Epidermal melanocyte (primary cell): ENCODE results near the gene COL23A1.
"Not testable (repeated sequence)": the region's sequence is repeated elsewhere in the genome, so short reads cannot be mapped to it uniquely, and the experiment has no call there.

Source experiments
- DNase-seq: peaks from one replicate; pipeline ENCODE4 v3.0.0; 2011; ENCODE audit warnings: low spot score; ENCODE audit not compliant: insufficient read length

COL23A1 gene

DNA sequence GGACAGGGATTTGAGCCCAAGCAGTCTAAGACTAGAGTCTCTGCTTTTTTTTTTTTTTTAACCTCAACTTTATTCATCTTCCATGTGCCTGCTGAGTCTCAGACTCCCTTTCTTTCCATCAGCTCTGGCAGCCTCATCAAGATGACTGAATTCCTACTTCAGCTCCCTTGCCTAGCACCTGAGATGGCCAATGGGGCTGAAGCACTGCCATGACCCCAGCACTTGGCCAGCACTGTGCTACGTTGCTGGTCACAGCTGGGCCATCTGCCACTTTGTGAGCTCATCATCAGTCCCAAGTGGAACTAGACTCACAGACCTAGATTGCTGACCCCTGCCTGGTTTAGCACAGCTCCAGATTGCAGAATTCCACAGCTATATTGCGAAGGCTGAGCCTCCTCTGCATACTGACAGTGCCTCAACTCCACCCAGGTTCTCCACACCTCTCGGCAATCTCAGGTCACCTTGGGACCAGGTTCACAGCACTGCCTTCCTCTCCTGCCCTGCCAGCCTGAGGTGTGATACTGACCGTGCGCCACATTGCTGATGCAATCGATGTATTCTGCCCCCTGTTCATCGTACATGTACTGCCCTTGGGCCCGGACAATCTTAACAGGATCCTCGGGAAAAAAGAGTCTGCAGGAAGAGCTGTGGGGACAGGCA lies 359.2 kb downstream of the COL23A1 start:
- DNase-seq = no peak

DNA sequence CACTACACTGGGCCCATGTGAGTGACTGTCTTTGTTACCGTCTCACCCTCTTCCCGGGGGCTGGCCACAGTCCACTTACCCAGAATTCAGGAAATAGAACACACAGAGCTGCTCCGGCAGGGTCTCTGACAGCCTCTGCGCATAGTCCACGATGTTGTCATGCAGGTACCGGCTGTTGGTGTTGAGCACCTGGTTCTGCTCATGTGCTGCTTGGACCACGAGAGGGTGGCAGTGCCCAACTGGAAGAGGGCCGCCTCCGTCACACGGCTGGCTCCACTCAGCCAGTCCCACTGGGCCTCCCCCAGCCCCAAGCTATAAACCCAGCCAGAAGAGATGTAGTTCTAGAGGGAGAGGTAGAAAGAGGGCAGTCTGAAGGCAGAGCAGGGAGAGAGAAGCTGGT lies 360.3 kb downstream of the COL23A1 start:
- DNase-seq = no peak

DNA sequence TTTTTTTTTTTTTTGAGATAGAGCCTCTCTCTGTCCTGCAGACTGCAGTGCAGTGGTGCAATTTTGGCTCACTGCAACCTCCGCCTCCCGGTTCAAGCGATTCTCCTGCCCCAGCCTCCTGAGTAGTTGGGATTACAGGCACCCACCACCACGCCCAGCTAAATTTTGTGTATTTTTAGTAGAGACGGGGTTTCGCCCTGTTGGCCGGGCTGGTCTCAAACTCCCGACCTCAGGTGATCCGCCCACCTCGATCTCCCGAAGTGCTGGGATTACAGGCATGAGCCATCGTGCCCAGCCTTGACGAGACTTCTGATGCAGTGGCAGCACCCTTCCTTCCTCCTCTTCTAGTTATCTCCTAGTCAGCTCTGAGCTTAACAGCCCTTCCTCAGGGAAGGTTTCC lies 361.1 kb downstream of the COL23A1 start:
- DNase-seq = not testable (repeated sequence)

DNA sequence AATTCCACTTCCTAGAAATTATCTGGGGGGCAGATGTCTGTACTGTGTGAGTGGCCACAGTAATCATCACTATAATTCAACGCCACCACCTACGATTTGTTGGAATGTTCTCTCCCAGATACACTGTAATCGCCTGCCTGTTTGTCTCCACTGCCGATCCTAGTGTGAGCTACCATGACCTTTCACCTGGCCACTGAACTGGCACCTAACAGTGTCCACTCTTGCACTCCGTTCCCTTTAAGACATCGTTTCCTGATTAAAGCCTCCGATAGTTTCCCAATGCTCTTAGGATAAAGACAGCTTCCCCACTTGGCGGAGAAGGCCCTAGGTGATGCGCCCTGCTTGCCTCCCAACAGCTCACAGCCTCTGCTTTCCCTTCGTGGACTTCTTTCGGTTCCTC lies 361.6 kb downstream of the COL23A1 start:
- DNase-seq = no peak

DNA sequence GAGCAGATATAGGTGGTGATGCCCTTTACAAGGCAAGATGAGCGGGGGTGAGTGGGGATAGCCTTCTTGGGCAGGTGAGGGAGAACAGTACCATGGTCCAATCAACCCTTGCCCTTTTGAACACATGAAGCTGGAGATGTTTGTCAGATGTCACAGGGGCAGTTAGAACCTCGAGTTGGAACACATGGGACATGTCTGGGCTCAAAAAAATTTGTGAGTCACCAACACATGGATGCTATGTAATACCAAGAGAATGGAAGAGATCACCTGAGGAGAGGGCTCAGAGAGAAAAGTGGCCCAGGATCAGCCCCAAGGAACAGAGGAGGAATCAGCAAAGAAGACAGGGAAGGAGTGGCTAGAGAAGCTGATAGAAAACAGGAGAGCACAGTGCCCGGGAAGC lies 362.3 kb downstream of the COL23A1 start:
- DNase-seq = no peak

DNA sequence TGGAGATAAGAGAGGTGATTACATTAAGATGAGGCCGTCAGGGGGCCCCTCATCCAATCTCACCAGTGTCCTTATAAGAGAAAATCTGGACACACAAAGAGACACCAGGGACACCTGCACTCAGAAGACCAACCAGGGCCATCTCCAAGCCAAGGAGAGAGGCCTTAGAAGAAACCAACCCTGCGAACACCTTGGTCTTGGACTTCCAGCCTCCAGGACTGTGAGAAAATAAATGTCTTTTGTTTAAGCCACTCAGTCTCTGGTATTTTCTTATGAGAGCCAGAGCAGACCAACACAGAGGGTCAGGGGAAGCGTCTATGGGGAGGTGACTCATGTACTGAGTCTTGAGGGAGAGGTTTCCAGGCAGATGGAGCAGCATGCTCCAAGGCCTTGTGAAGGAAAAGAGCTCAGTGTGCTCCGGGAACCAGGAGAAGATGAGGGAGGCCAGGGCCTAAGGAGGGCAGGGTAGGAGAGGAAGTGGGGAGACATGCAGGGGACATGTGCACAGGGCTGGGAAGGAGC lies 363.0 kb downstream of the COL23A1 start:
- no peak for DNase-seq

DNA sequence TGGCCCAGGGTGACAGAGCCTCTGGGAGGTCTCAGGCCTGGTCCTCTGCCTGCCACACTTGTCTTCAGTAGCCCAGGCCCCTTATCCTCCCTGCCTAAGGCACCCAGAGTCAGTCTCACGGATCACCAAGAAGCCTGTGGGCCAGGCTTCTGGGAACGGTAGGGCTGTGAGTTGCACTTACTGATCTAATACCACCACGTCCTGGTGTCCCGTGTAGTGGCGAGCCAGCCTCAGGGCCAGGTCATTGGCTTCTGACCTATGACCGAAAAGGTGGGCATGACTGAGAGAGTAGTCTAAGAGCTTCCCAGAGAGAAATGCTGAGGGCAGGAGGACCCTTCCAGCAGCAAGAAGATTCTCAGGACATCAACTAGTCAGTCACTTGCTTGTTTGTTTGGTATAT lies 365.0 kb downstream of the COL23A1 start:
- no peak for DNase-seq

DNA sequence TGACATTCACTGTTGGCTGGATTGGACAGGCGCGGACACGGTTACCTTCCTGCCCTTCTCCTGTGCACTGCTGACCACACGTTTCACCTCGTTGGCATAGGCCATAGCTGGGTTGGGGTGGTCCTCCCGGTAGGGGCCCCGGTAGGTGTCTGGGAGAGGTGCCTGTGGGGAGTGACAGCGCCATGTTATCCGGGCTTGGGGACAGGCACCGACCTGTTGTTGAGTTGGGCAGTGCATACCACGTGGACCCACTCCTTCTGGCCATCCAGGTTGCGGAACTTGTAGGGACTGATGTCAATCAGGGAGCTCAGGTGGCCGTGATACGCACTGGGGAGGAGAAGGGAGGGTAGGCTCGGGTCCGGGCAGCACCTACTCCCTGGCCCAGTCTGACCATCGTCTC lies 365.8 kb downstream of the COL23A1 start:
- DNase-seq = no peak

DNA sequence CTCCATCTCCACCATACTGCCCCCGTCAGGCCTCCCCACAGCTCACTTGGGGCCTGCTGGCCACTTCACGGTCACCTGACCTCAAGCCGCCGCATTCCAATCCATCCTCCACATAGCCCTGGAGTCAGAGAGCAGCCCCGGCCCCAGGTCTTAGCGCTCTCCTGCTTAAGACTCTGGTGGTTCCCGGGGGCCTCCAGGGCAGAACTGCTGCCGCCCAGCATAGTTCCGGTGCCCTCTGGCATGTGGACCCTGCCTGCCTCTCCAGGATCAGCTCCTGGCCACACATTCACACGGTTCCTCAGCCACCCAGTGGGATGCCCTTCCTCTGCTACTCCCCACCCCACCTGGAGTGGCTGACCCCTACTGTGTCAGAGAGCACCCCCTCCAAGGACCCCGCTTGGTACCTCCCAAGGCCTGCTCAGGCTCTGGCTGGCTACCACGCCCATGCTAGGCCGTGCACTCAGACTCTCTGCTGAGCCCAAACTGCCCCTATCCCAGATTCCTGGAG lies 366.3 kb downstream of the COL23A1 start:
- no peak for DNase-seq

DNA sequence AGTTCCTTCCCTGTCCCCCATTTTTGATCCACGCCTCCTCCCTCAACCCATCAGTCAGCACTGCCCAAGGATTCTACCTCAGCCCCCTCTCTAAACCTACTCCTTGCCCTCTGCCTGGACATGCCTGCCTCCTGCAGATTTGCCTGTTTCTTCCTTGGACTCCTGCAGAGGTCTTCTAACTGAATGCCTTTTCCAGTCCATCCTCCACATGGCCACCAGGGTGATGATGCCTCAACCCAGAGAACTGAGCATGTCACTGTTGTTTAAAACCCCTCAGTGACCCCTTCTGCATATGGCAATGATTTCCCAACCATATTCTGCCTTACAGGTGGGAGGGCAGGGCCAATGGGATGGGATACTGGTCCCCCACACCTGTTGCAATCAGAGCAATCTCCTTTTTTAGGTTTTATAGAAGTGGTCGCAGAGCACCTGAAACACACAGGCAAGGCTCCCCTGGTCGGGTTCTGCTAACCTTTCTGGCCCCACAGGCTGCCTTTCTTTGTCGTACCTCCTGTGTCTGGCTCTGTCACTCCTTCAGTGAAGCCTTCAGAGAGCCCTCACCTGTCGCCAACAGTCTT lies 366.9 kb downstream of the COL23A1 start:
- DNase-seq = no peak

DNA sequence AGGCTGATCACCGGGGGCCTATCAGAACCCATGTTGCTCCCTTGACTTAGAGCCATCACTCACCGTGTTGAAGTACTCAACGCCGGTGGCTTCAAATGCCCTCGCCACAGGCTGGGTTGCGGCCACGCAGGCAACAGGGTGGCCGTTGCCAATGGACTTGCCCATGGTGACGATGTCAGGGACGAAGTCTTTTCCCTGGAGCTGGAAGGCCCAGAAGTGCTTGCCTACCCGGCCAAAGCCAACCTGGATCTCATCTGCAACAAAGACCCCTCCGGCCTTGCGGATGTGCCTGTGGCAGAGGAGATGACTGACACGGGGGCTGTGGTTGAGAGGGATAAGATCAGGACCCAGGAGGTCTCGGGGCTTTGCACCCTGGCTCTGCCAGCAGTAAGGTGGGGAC lies 367.9 kb downstream of the COL23A1 start:
- DNase-seq = no peak

DNA sequence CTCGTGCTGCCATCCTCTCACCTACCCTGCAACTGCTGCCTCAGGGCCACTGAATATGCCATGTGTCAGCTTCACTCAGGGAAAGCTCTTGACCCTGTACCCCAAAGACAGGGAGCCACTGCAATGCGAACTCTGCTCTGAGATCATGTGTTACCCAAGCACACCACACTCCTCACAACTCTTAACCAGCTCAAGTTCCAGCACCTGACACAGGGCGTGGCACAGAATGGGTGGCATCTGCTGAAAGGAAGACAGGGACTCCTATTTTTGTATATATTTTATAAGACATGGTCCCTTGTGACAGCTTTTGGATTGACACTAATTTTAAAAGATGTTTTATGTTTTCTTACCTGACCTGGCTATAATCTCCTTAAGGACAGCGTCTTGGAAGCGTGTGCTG lies 368.3 kb downstream of the COL23A1 start:
- DNase-seq = no peak

DNA sequence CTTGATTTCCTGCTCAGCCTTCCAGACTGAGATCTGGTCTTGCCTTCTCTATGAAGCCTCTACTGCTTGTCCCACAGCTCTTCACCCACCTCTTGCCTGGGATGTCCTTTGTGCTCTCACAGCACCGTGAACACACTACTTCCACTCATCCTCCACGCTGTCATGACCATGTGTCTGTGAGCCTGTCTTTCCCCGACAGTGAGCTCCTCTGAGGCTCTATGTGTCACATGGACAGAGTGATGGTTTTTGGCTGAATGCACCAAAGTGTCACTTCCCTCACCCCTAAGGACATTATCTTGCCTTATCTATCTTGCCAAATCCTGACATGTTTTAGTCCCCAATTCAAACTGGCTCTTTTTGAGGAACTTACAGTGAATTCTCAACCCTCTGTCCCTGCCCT lies 368.9 kb downstream of the COL23A1 start:
- DNase-seq = no peak

DNA sequence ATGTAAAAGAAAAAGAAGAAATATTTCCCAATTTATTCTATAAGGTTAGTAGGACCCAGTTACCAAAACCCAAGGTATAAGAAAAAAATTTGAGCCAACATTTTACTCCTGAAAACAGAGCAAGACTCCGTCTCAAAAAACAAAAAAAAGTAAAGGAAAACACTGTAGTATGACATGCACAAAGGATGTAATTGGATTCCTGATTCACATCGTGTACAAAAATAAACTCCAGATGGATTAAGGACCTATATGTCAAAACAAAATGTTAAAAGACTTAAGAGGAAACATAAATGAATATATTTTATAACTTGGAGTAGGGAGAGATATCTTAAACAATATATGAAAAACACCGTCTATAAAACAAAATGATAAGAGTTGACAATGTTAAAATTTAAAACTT lies 371.4 kb downstream of the COL23A1 start:
- no peak for DNase-seq

DNA sequence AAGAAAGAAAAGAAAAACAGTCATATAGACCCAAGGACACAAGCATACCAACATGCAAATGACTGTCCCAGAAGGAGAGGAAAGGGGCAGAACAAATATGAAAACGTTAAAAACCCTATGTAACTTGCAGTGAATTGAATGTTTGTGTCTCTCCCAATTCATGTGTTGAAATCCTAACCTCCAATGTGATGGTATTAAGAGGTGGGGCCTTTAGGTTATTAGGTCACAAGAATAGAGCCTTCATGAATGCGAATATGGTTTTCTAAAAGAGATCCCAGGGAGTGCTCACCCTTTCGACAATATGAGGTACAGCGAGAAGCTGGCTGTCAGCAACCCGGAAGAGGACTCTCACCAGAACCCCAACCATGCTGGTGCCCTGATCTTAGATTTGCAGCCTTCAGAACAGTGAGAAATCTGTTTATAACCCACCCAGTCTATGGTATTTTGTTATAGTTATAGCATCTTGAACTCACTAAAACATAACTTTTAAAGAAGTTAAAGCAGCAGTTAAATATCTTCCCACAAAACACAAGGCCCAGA lies 371.9 kb downstream of the COL23A1 start:
- no peak for DNase-seq

DNA sequence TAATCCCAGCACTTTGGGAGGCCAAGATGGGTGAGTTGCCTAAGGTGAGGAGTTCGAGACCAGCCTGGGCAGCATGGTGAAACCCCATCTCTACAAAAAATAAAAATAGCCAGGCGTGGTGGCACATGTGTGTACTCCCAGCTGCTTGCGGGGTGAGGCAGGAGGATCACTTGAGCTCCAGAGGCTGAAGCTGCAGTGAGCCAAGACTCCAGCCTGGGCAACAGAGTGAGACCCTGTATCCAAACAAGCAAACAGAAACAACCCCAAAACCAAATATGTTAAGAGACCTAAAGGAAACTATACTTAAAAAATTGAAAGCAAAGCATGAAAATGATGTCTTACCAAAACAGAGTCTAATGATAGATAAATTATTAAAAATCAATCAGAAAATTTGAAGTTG lies 373.4 kb downstream of the COL23A1 start:
- no peak for DNase-seq

DNA sequence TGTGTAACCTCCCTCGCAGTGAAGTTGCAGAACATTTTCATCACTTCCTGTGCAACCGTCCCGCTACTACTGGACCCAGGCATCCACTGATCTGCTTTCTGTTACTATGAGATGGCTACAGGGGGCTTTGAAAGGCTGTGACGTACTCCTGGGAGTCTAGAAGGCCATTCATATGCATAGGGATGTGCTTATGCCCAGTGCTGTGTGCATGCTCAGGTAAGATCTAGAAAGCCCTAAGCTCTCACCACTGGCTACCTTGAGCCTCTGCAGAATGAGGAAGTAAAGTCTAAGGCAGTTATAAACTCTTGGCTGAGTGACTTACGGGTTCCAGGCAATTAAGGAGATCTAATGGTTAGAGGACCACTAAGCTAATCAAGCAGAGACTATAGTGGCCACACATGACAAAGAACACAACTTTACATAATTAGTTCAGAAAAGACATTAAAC lies 374.1 kb downstream of the COL23A1 start:
- DNase-seq = no peak

DNA sequence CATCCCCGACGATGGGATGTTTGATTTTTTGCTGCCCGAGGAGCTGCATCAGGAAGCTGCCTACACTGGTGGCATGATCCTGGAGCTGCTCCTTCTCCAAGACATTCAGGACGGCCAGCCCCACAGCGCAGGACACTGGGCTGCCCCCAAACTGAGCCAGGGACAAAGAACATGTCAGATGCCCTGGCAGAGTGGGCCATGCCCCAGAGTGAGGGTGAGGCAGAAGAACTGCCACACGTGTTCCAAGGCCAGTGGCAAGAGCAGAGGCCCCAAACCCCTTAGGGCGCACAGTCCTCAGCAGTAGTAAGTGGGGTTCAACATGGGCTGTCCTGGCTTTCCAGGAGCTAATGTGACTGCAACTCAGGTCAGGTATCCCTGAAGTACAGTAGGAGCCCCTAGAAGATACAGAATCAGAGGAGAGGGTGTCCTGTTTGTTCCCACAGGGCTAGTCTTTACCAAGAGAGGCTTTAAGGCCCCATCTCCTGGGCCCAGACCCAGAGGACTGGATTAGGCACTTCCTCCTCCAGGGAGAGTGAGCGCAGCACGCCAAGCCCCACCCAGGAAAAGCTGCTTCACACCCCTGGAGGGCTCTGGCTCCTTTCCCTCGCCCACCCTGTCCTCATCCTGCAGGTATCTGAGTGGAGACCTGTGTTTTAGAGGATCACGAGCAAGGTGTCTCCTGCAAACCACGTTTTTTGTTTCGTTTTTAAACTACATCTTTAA lies 374.8 kb downstream of the COL23A1 start:
- no peak for DNase-seq

DNA sequence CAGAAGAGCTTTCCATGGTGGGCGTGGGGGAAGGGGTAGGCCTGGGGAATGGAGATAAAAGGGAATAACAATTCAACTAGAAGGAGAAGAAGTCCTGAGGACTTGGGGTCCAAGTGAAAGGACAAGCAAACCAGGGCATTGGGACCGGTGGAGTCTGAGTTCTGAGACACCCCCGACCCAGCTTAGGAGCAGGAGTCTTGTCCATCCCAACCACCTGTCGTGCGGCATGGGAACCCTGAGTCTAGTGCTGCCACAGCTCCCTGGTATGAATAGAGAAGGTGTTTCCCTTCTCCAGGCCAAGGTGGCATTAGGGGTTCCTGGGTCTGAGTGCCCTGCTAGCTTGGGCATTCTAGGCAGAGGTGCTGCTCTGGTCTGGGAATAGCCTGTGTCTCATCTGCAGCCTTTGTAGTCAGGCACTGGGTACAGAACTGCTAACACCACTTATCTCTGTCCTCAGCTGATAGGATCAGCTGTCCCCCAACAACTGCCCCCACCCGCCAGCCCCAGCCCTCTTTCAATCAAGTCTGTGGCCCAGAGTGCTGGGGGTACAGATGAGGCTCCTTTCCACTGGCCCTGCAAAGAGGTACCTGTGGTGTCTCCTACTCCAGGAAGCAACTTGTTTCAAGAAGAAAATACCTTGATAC lies 375.9 kb downstream of the COL23A1 start:
- no peak for DNase-seq

DNA sequence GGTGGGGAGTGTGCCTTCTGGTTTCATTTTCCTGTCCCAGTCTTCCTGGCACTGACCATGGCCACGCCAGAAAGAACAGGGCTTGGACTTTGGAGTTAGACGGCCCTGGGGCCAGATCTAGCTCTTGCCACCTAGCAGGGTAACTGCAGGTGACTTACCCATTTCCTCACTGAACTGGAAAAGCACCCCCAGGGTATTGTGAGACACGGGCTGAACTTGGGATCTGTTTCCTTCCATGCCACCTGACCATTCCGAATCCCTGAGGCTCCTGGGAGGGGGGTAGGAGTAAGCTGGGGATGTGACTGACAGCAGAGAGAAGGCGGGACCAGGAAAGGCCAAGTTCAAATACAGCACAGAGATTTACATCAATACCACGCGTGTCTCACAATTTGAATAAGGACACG lies 376.4 kb downstream of the COL23A1 start:
- DNase-seq = no peak

DNA sequence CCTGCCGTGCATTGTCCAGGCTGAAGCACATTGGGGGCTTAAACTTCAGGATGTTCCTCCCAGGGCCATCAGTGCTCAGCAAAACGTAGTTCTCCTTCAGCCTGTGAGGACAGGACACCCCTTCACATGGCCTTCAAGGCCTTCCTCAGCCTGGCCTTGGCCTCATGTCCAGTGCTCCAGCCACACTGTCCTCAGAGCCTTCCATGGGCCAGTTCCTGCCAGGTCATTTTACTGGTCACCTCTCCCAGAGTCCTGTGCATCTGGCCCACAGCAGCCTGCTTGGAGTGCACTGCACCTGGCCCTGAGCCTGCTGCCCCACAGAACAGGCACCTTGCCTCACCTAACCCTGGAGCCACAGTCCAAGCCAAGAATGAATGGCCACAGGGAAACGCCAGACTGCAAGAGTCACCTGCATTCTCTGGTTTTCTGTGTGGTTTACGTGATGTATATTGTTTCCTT lies 377.2 kb downstream of the COL23A1 start:
- DNase-seq = no peak
